SIG-M5 treated with dmso at 0.1 percent for 504 hours (cell line): ENCODE results near the gene DRAM2.
"Not testable (repeated sequence)": the region's sequence is repeated elsewhere in the genome, so short reads cannot be mapped to it uniquely, and the experiment has no call there.

ENCODE experiments used
- DNase-seq: peaks from one replicate; lab custom pipeline; 2025; ENCODE audit not compliant: unreplicated experiment; lab: John Stamatoyannopoulos, UW

DRAM2 gene

GRCh38 chr1:111145542-111145941, 5.6 kb upstream of the DRAM2 start:
- no peak for DNase-seq

- no peak for DNase-seq
These were observed 2.6 kb upstream of the DRAM2 start for GRCh38 chr1:111142356-111142975.

GRCh38 chr1:111141245-111142220, 1.6 kb upstream of the DRAM2 start:
- DNase-seq = no peak

- DNase-seq = peak; percentile 33
These were observed 731 bp upstream of the DRAM2 start for GRCh38 chr1:111140680-111140967.

GRCh38 chr1:111139324-111139955, 453 bp downstream of the DRAM2 start:
- DNase-seq = peak; percentile 74

GRCh38 chr1:111133866-111134265, 6.0 kb downstream of the DRAM2 start:
- DNase-seq = no peak

- DNase-seq = no peak
These were observed 8.2 kb downstream of the DRAM2 start for GRCh38 chr1:111131693-111132092.

GRCh38 chr1:111129376-111129775, 10.5 kb downstream of the DRAM2 start:
- no peak for DNase-seq

GRCh38 chr1:111127923-111128643, 11.8 kb downstream of the DRAM2 start:
- DNase-seq = peak; percentile 89

GRCh38 chr1:111126354-111126753, 13.5 kb downstream of the DRAM2 start:
- DNase-seq = no peak

GRCh38 chr1:111116496-111116895, 23.4 kb downstream of the DRAM2 start:
- DNase-seq = no peak

- no peak for DNase-seq
These were observed 29.5 kb downstream of the DRAM2 start for GRCh38 chr1:111110197-111110899.

- no peak for DNase-seq
These were observed 34.9 kb downstream of the DRAM2 start for GRCh38 chr1:111104981-111105380.

- DNase-seq = no peak
These were observed 37.8 kb downstream of the DRAM2 start for GRCh38 chr1:111101854-111102642.

GRCh38 chr1:111099289-111099688, 40.6 kb downstream of the DRAM2 start:
- no peak for DNase-seq

- DNase-seq = no peak
These were observed 42.4 kb downstream of the DRAM2 start for GRCh38 chr1:111097356-111098099.

GRCh38 chr1:111095421-111095820, 44.5 kb downstream of the DRAM2 start:
- DNase-seq = not testable (repeated sequence)

- DNase-seq = no peak
These were observed 50.3 kb downstream of the DRAM2 start for GRCh38 chr1:111089638-111090037.

GRCh38 chr1:111085676-111086075, 54.2 kb downstream of the DRAM2 start:
- DNase-seq = no peak
